KMS-11 (cell line): ENCODE data around the gene UQCRQ.

Experiments
- H2AFZ ChIP-seq: fragments of 200-600 bp; sonication (generic); 2 replicates; pipeline ENCODE4 v1.6.1; 2016; ENCODE audit warnings: antibody characterized with exemption, mixed run types, low read depth
- H3K27ac ChIP-seq: fragments of 200-600 bp; sonication (generic); 2 replicates; pipeline ENCODE4 v1.6.1; 2016; ENCODE audit warnings: mild to moderate bottlenecking, mixed run types
- H3K27me3 ChIP-seq: fragments of 200-600 bp; sonication (generic); 2 replicates; pipeline ENCODE4 v1.6.1; 2017; ENCODE audit warnings: mild to moderate bottlenecking, low read depth, mixed run types, moderate library complexity; ENCODE audit not compliant: insufficient read depth
- H3K36me3 ChIP-seq: fragments of 200-600 bp; sonication (generic); 2 replicates; pipeline ENCODE4 v1.6.1; 2017; ENCODE audit warnings: mild to moderate bottlenecking, mixed run types; ENCODE audit not compliant: insufficient read depth
- H3K4me1 ChIP-seq: fragments of 200-600 bp; sonication (generic); 2 replicates; pipeline ENCODE4 v1.6.1; 2016; ENCODE audit warnings: mild to moderate bottlenecking, low read depth, mixed run types; ENCODE audit not compliant: poor library complexity, severe bottlenecking
- H3K4me2 ChIP-seq: fragments of 200-600 bp; sonication (generic); 2 replicates; pipeline ENCODE4 v1.7.0; 2016; ENCODE audit warnings: mild to moderate bottlenecking, mixed run types
- H3K4me3 ChIP-seq: fragments of 200-600 bp; sonication (generic); IDR thresholded peaks from 2 replicates; pipeline ENCODE4 v1.6.1; 2017; ENCODE audit warnings: low read depth, low read length, mixed read lengths; ENCODE audit not compliant: insufficient read depth
- H3K79me2 ChIP-seq: fragments of 200-600 bp; sonication (generic); 2 replicates; pipeline ENCODE4 v1.6.1; 2016; ENCODE audit warnings: low read depth, mixed run types; ENCODE audit not compliant: insufficient read depth
- H3K9ac ChIP-seq: fragments of 200-600 bp; sonication (generic); 2 replicates; pipeline ENCODE4 v1.6.1; 2016; ENCODE audit warnings: mild to moderate bottlenecking, mixed run types
- H4K20me1 ChIP-seq: fragments of 200-600 bp; sonication (generic); 2 replicates; pipeline ENCODE4 v1.6.1; 2016; ENCODE audit warnings: mild to moderate bottlenecking, mixed run types; ENCODE audit not compliant: insufficient read depth
- TF ChIP-seq, protein P1 (sequence below): fragments of 200-600 bp; sonication (generic); conservative IDR thresholded peaks from 2 replicates; pipeline ENCODE4 v1.6.1; 2017; ENCODE audit warnings: low read depth, mild to moderate bottlenecking, antibody characterized with exemption, low read length, moderate library complexity, mixed read lengths

UQCRQ gene

DNA sequence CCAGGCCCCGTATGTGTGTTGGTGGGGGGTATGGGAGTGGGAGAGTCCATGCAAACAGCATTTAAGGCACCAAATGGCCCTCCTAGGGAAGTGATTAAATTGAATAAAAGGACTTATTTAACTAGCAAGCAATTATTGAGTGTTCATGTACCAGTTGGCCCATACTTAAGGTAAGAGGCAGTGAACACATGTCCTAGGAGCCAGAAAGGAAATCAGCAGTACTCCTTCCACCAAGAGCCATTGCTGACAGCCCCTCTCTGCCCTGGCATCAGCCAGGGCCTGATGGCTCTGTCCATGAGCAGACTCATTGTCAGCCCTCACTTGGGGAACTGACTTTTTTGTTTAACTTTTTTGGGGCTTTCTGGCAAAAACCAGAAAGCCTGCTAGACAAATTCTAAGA, 25.5 kb upstream of the UQCRQ start:
- Histone ChIP-seq H3K79me2 (no peaks in the 10 kb centered on the region), H3K27me3 (no peaks in the 10 kb centered on the region), H3K4me2 (no peak overlapping the region), H3K4me1 (no peaks in the 10 kb centered on the region), H2AFZ (no peak overlapping the region), H3K36me3 (no peaks in the 10 kb centered on the region), H3K9ac (no peak overlapping the region), H3K4me3 (no peak overlapping the region), H4K20me1 (no peaks in the 10 kb centered on the region), H3K27ac (no peak overlapping the region)
- TF ChIP-seq, protein P1, sequence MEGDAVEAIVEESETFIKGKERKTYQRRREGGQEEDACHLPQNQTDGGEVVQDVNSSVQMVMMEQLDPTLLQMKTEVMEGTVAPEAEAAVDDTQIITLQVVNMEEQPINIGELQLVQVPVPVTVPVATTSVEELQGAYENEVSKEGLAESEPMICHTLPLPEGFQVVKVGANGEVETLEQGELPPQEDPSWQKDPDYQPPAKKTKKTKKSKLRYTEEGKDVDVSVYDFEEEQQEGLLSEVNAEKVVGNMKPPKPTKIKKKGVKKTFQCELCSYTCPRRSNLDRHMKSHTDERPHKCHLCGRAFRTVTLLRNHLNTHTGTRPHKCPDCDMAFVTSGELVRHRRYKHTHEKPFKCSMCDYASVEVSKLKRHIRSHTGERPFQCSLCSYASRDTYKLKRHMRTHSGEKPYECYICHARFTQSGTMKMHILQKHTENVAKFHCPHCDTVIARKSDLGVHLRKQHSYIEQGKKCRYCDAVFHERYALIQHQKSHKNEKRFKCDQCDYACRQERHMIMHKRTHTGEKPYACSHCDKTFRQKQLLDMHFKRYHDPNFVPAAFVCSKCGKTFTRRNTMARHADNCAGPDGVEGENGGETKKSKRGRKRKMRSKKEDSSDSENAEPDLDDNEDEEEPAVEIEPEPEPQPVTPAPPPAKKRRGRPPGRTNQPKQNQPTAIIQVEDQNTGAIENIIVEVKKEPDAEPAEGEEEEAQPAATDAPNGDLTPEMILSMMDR, result no peak

GRCh38 chr5:132841305-132841704, 25.1 kb upstream of the UQCRQ start:
- TF ChIP-seq, protein P1, result no peak
- no peaks in the 10 kb centered on the region for H3K4me1 ChIP-seq
- no peak overlapping the region for H3K27ac ChIP-seq
- no peak overlapping the region for H3K4me2 ChIP-seq
- no peaks in the 10 kb centered on the region for H3K36me3 ChIP-seq
- H3K79me2 ChIP-seq, result no peaks in the 10 kb centered on the region
- no peak overlapping the region for H3K9ac ChIP-seq
- H2AFZ ChIP-seq, result no peak overlapping the region
- no peak overlapping the region for H3K4me3 ChIP-seq
- no peaks in the 10 kb centered on the region for H4K20me1 ChIP-seq
- no peaks in the 10 kb centered on the region for H3K27me3 ChIP-seq

DNA sequence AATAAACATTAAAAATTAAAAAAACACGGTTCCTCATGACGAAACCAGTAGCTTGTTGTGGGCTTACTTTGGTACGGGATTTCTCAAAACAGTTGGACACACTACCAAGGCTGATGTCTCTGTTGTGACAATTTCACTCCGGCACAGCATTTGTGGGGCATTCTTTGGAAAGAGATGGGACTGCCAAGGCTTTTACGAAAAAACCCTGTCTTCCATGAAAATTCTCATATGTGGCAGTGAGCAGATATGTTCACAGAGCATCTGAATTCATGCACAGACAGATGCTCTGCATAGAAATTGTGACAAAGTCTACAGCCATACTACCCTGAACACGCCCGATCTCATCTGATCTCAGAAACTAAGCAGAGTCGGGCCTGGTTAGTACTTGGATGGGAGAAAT, 18.2 kb upstream of the UQCRQ start:
- Histone ChIP-seq H3K9ac (no peak overlapping the region), H3K27me3 (no peaks in the 10 kb centered on the region), H3K36me3 (no peaks in the 10 kb centered on the region), H3K27ac (no peak overlapping the region), H3K4me3 (no peak overlapping the region), H3K4me1 (peaks cover 4% of the 10 kb centered on the region), H3K4me2 (no peak overlapping the region), H4K20me1 (no peaks in the 10 kb centered on the region), H2AFZ (no peak overlapping the region), H3K79me2 (no peaks in the 10 kb centered on the region)
- TF ChIP-seq, protein P1, result no peak

DNA sequence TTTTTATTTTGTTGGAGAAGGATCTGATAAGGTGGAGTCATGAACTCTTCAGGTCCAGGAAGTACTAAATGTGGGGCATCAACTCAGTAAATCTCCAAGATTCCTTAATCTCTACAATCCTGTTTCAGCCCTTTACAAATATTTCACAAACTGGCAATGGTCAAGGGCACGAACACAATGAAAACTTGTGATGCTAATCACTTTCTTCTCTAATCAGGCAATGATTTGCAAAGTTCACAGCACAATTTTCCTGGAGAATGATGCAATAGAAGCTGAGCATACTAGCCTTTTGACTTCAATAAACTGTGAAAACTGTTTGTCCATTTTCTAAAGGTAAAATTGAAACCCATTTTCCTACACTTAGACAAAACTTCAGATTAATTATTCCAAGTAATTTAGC, 17.1 kb upstream of the UQCRQ start:
- H3K27ac ChIP-seq, result no peak overlapping the region
- H4K20me1 ChIP-seq, result no peaks in the 10 kb centered on the region
- H2AFZ ChIP-seq, result no peak overlapping the region
- H3K9ac ChIP-seq, result no peak overlapping the region
- H3K36me3 ChIP-seq, result no peaks in the 10 kb centered on the region
- no peaks in the 10 kb centered on the region for H3K27me3 ChIP-seq
- no peak overlapping the region for H3K4me2 ChIP-seq
- peaks cover 4% of the 10 kb centered on the region for H3K4me1 ChIP-seq
- no peaks in the 10 kb centered on the region for H3K79me2 ChIP-seq
- H3K4me3 ChIP-seq, result no peak overlapping the region
- TF ChIP-seq, protein P1, result no peak

- Histone ChIP-seq H3K4me3 (no peak overlapping the region), H3K4me2 (no peak overlapping the region), H3K4me1 (peaks cover 4% of the 10 kb centered on the region), H3K79me2 (no peaks in the 10 kb centered on the region), H3K27me3 (no peaks in the 10 kb centered on the region), H2AFZ (no peak overlapping the region), H4K20me1 (no peaks in the 10 kb centered on the region), H3K9ac (no peak overlapping the region), H3K36me3 (no peaks in the 10 kb centered on the region), H3K27ac (no peak overlapping the region)
- TF ChIP-seq, protein P1, result no peak
Observed at GRCh38 chr5:132850066-132850465, 16.4 kb upstream of the UQCRQ start.
